H1 (cell line): ENCODE measurements around the gene CMIP. TPM values are rescaled to one million over a fixed set of nuclear protein-coding genes. Genes with fewer than 3 reads are reported as not detected.

Experiments
- CTCF ChIA-PET: fragments of 300-600 bp; sonication (Branson Sonifier 250); formaldehyde crosslinking; loops from one replicate; lab custom pipeline; 2021; ENCODE audit not compliant: partially characterized antibody; lab: Charles Lee
- POLR2A ChIA-PET: fragments of 300-600 bp; sonication (Branson Sonifier 250); formaldehyde crosslinking; loops from one replicate; lab custom pipeline; 2021; ENCODE audit warnings: inconsistent platforms; ENCODE audit not compliant: partially characterized antibody; lab: Charles Lee
- DNase-seq, 2 experiments: peaks; one replicate each; pipeline versions ENCODE4 v3.0.0 to v3.0.0-alpha.2; 2010 to 2022; ENCODE audit warnings: low spot score in 2 of 2, low read depth in 1 of 2, mixed read lengths in 1 of 2
- FAIRE-seq: peaks from 2 replicates; lab custom pipeline; 2011; peaks lifted over from hg19 to GRCh38; lab: Jason Lieb, UNC
- H2AFZ ChIP-seq: 2 replicates; pipeline ENCODE4 v1.8.1; 2012; ENCODE audit warnings: low read length, inconsistent platforms
- H2AK5ac ChIP-seq: 2 replicates; pipeline ENCODE4 v1.6.1; 2013; ENCODE audit warnings: low read depth, low read length
- H2BK120ac ChIP-seq: replicated peaks from 2 replicates; pipeline ENCODE3; 2013; ENCODE audit warnings: low read depth, low read length, inconsistent platforms
- H2BK12ac ChIP-seq: 2 replicates; pipeline ENCODE4 v1.6.1; 2013; ENCODE audit warnings: low read depth, low read length
- H2BK15ac ChIP-seq: 2 replicates; pipeline ENCODE4 v1.6.1; 2013; ENCODE audit warnings: low read length
- H2BK20ac ChIP-seq: 2 replicates; pipeline ENCODE4 v1.6.1; 2013; ENCODE audit warnings: low read length
- H2BK5ac ChIP-seq: 2 replicates; pipeline ENCODE4 v1.6.1; 2013; ENCODE audit warnings: low read depth, low read length
- H3K14ac ChIP-seq: 2 replicates; pipeline ENCODE4 v1.6.1; 2013; ENCODE audit warnings: inconsistent platforms; ENCODE audit not compliant: insufficient read length
- H3K18ac ChIP-seq: 2 replicates; pipeline ENCODE4 v1.6.1; 2013; ENCODE audit warnings: low read length; ENCODE audit errors: extremely low read depth
- H3K23ac ChIP-seq: 2 replicates; pipeline ENCODE4 v1.6.1; 2013; ENCODE audit warnings: inconsistent platforms; ENCODE audit not compliant: insufficient read length
- H3K23me2 ChIP-seq: 2 replicates; pipeline ENCODE4 v1.6.1; 2013; ENCODE audit warnings: low read depth, low read length
- H3K27ac ChIP-seq: 2 replicates; pipeline ENCODE4 v1.6.1; 2011; ENCODE audit warnings: low read depth, low read length, inconsistent platforms
- H3K27me3 ChIP-seq, 4 experiments: replicated peaks in 1 of 4; 1 replicate in 1 of 4; 2 replicates in 3 of 4; pipeline versions ENCODE4 v1.6.1 to v1.8.1; 2011 to 2013; ENCODE audit warnings: low read length in 3 of 4, mild to moderate bottlenecking in 3 of 4, inconsistent platforms in 2 of 4, mixed read lengths in 2 of 4, moderate library complexity in 1 of 4; ENCODE audit not compliant: control insufficient read depth in 3 of 4, insufficient read depth in 3 of 4; ENCODE audit errors: extremely low read depth in 1 of 4
- H3K36me3 ChIP-seq, 4 experiments: 2 replicates each; pipeline versions ENCODE4 v1.6.1 to v1.8.1; 2011 to 2013; ENCODE audit warnings: mild to moderate bottlenecking in 4 of 4, low read length in 3 of 4, moderate library complexity in 2 of 4, control low read depth in 1 of 4, inconsistent platforms in 1 of 4; ENCODE audit not compliant: insufficient read depth in 4 of 4, control insufficient read depth in 2 of 4
- H3K4ac ChIP-seq: replicated peaks from 2 replicates; pipeline ENCODE3; 2013; ENCODE audit warnings: low read length, low read depth, mixed read lengths, inconsistent platforms; ENCODE audit not compliant: insufficient read length
- H3K4me1 ChIP-seq, 4 experiments: replicated peaks in 1 of 4; 1 replicate in 1 of 4; 2 replicates in 3 of 4; pipeline versions ENCODE4 v1.6.1 to v1.8.1; 2011 to 2013; ENCODE audit warnings: low read length in 3 of 4, inconsistent platforms in 2 of 4, mixed read lengths in 1 of 4; ENCODE audit not compliant: insufficient read depth in 4 of 4, control insufficient read depth in 3 of 4
- H3K4me2 ChIP-seq, 2 experiments: 2 replicates each; pipeline versions ENCODE4 v1.6.1 to v1.8.1; 2011 to 2013; ENCODE audit warnings: low read depth in 2 of 2, low read length in 2 of 2, control low read depth in 1 of 2, inconsistent platforms in 1 of 2, mild to moderate bottlenecking in 1 of 2; ENCODE audit not compliant: insufficient read depth in 1 of 2
- H3K4me3 ChIP-seq, 4 experiments: fragments of 200-600, 300-600 bp in 1 of 4; sonication (generic), shearing (Covaris generic), sonication (Bioruptor Twin) in 1 of 4; 2 replicates each; pipeline versions ENCODE4 v1.5.1 to v1.8.1; 2011 to 2016; ENCODE audit warnings: low read length in 4 of 4, low read depth in 3 of 4, control low read depth in 2 of 4, inconsistent platforms in 2 of 4, mild to moderate bottlenecking in 2 of 4, mixed read lengths in 1 of 4, moderate library complexity in 1 of 4; ENCODE audit not compliant: insufficient read depth in 2 of 4; ENCODE audit errors: extremely low read depth in 1 of 4
- H3K56ac ChIP-seq: replicated peaks from 2 replicates; pipeline ENCODE3; 2013; ENCODE audit warnings: low read depth, mild to moderate bottlenecking, mixed read lengths, low read length, inconsistent platforms; ENCODE audit not compliant: insufficient read length
- H3K79me1 ChIP-seq: 2 replicates; pipeline ENCODE4 v1.6.1; 2013; ENCODE audit warnings: low read depth, low read length, control low read depth
- H3K79me2 ChIP-seq, 2 experiments: 2 replicates each; pipeline versions ENCODE4 v1.6.1 to v1.8.1; 2012 to 2013; ENCODE audit warnings: low read length in 2 of 2, mild to moderate bottlenecking in 2 of 2, inconsistent platforms in 1 of 2; ENCODE audit not compliant: insufficient read depth in 2 of 2, control insufficient read depth in 1 of 2
- H3K9ac ChIP-seq, 4 experiments: replicated peaks in 1 of 4; 1 replicate in 1 of 4; 2 replicates in 3 of 4; pipeline versions ENCODE4 v1.6.1 to v1.8.1; 2011 to 2013; ENCODE audit warnings: low read depth in 3 of 4, low read length in 3 of 4, control low read depth in 2 of 4, mild to moderate bottlenecking in 2 of 4, moderate library complexity in 2 of 4, inconsistent platforms in 1 of 4; ENCODE audit errors: extremely low read depth in 1 of 4
- H3K9me3 ChIP-seq, 2 experiments: 2 replicates each; pipeline versions ENCODE4 v1.6.1 to v1.8.1; 2012 to 2013; ENCODE audit warnings: mild to moderate bottlenecking in 2 of 2, moderate library complexity in 2 of 2, control low read depth in 1 of 2, inconsistent platforms in 1 of 2, low read depth in 1 of 2, low read length in 1 of 2, mixed read lengths in 1 of 2; ENCODE audit not compliant: insufficient read depth in 2 of 2
- H4K20me1 ChIP-seq, 2 experiments: replicated peaks in 1 of 2; 2 replicates each; pipeline versions ENCODE3 to v1.8.1; 2011 to 2013; ENCODE audit warnings: inconsistent platforms in 2 of 2, low read length in 2 of 2, mild to moderate bottlenecking in 1 of 2; ENCODE audit not compliant: insufficient read depth in 2 of 2, control insufficient read depth in 1 of 2
- H4K5ac ChIP-seq: 2 replicates; pipeline ENCODE4 v1.6.1; 2013; ENCODE audit warnings: low read length, low read depth, mixed read lengths, inconsistent platforms; ENCODE audit not compliant: insufficient read length
- H4K8ac ChIP-seq: 2 replicates; pipeline ENCODE4 v1.8.0; 2013; ENCODE audit warnings: mild to moderate bottlenecking, moderate library complexity, low read length, inconsistent platforms; ENCODE audit not compliant: insufficient read depth; ENCODE audit errors: extremely low read depth
- H4K91ac ChIP-seq: replicated peaks from 2 replicates; pipeline ENCODE3; 2013; ENCODE audit warnings: low read length, mixed read lengths, inconsistent platforms; ENCODE audit not compliant: insufficient read length
- CREB1 ChIP-seq: IDR thresholded peaks from 2 replicates; pipeline ENCODE4 v1.6.1; 2012; ENCODE audit warnings: inconsistent platforms
- EZH2 ChIP-seq: fragments of 200-600 bp; sonication (generic); IDR thresholded peaks from 2 replicates; pipeline ENCODE4 v1.7.1; 2012; ENCODE audit warnings: low read depth, mild to moderate bottlenecking, moderate library complexity, low read length, inconsistent platforms; ENCODE audit not compliant: severe bottlenecking
- GABPA ChIP-seq: IDR thresholded peaks from 2 replicates; pipeline ENCODE4 v1.6.1; 2011; ENCODE audit warnings: mild to moderate bottlenecking, low read length, moderate library complexity, borderline replicate concordance; ENCODE audit not compliant: insufficient read depth
- NANOG ChIP-seq: IDR thresholded peaks from 2 replicates; pipeline ENCODE4 v1.6.1; 2011; ENCODE audit warnings: low read length, low read depth, mild to moderate bottlenecking, inconsistent platforms; ENCODE audit not compliant: insufficient read depth, poor library complexity, severe bottlenecking
- POU5F1 ChIP-seq: IDR thresholded peaks from 2 replicates; pipeline ENCODE4 v1.6.1; 2011; ENCODE audit warnings: low read depth, mild to moderate bottlenecking, low read length, moderate library complexity
- SIN3A ChIP-seq, 2 experiments: IDR thresholded peaks in 1 of 2; conservative IDR thresholded peaks in 1 of 2; 2 replicates each; pipeline ENCODE4 v1.6.1; 2011 to 2012; ENCODE audit warnings: low read length in 2 of 2, improper control_type of control experiment in 1 of 2, low read depth in 1 of 2, mild to moderate bottlenecking in 1 of 2
- SRF ChIP-seq: IDR thresholded peaks from 2 replicates; pipeline ENCODE4 v1.6.1; 2011; ENCODE audit warnings: mild to moderate bottlenecking, low read depth, low read length, moderate library complexity
- TAF7 ChIP-seq: optimal IDR thresholded peaks from 2 replicates; pipeline ENCODE3; 2011; ENCODE audit warnings: low read depth, mild to moderate bottlenecking, inconsistent platforms, low read length, moderate library complexity, borderline replicate concordance
- TBP ChIP-seq: IDR thresholded peaks from 2 replicates; pipeline ENCODE4 v1.6.1; 2011; ENCODE audit warnings: low read depth, low read length, improper control_type of control experiment
- WGBS, 2 experiments: shearing (Covaris generic) in 1 of 2; methylation state at CpG; one replicate each; pipeline versions ENCODE4 v1.1.6 to v1.1.7; 2013 to 2015; ENCODE audit warnings: low lambda C conversion rate in 2 of 2, mixed read lengths in 2 of 2, inconsistent platforms in 1 of 2, low coverage in 1 of 2, missing lambda C conversion rate in 1 of 2; ENCODE audit not compliant: insufficient replicate concordance in 2 of 2, insufficient coverage in 1 of 2, insufficient read length in 1 of 2; ENCODE audit errors: extremely low coverage in 1 of 2, missing lambda C conversion rate in 1 of 2; 5-methylcytosine and 5-hydroxymethylcytosine counted together
- long read RNA-seq, 2 experiments: library from RNA in 1 of 2; library from capped mRNA in 1 of 2; stranded (forward); transcript quantifications; one replicate each; pipeline ENCODE4 v2.0.0, GENCODE V29; 2021; ENCODE audit warnings: inconsistent platforms in 1 of 2
- polyA minus RNA-seq, 3 experiments: library from RNA; depleted of rRNA, polyadenylated mRNA; stranded (reverse); fragments of >200 nt; gene quantifications; 1 replicate in 2 of 3; 2 replicates in 1 of 3; pipeline ENCODE4 v1.2.3, GENCODE V29; 2011
- polyA plus RNA-seq, 7 experiments: library from polyadenylated mRNA; depleted of rRNA in 3 of 7; stranded (reverse) in 5 of 7; unstranded in 2 of 7; fragments of >200 nt in 5 of 7; fragments of 200-250 nt in 2 of 7; gene quantifications; 1 replicate in 5 of 7; 2 replicates in 1 of 7; 4 replicates in 1 of 7; pipeline versions ENCODE4 v1.2.1 to v1.2.3, GENCODE V29; 2011 to 2013; ENCODE audit warnings: missing spikeins in 2 of 7, mixed read lengths in 2 of 7
- total RNA-seq: library from RNA; stranded (reverse); fragmentation: NEBNext Ultra II Directional; extraction: Animal tissue kit (Norgen Biotek cat#: 25700); gene quantifications from 2 replicates; pipeline ENCODE4 v1.2.1, GENCODE V29; 2021

Gene CMIP
- total RNA-seq (53.2 and 62.0 TPM in 2 replicates), polyA plus RNA-seq (2011; rRNA removed) (7.9 and 21.2 TPM in 2 replicates), polyA minus RNA-seq (2011; rRNA and poly(A)+ RNA removed) (20.8 and 26.6 TPM in 2 replicates)
- polyA plus RNA-seq (2011; cell fraction: cytosol; rRNA removed) = 7.9 TPM
- polyA plus RNA-seq (2011; cell fraction: nucleus; rRNA removed) = 27.3 TPM
- 44.6 to 50.3 TPM (median 45.5 TPM) in 4 replicates for polyA plus RNA-seq (2012, experiment 1 of 2)
- 28.6 TPM for polyA plus RNA-seq (2012, experiment 2 of 2)
- polyA plus RNA-seq (2013, experiment 1 of 2) = 36.4 TPM
- 34.4 TPM for polyA plus RNA-seq (2013, experiment 2 of 2)
- polyA minus RNA-seq (2011; cell fraction: cytosol; rRNA and poly(A)+ RNA removed) = 35.2 TPM
- polyA minus RNA-seq (2011; cell fraction: nucleus; rRNA and poly(A)+ RNA removed) = 37.7 TPM
- long read RNA-seq, experiment 1, full-length matches to known transcripts = 1 of 31 reads
- long read RNA-seq, experiment 1, partial matches to known transcripts = 29 of 31 reads
- long read RNA-seq, experiment 1, other reads (novel, unspliced or antisense) = 1 of 31 reads
- long read RNA-seq, experiment 2, partial matches to known transcripts = 0 of 4 reads
- long read RNA-seq, experiment 2, other reads (novel, unspliced or antisense) = 4 of 4 reads

- ChIA-PET POLR2A (interaction anchor here (1.6 to 1.8 kb wide), 2 partner anchors 14 to 285 kb away, joined by 3 to 4 read pairs; no protein-coding TSS in a partner anchor), CTCF (no interaction called here)
- Histone ChIP-seq H3K23me2 (peaks cover 13% of the 10 kb centered on the region; the same call in 1 of the 2 replicates), H3K79me2 (peaks cover 24 to 45% of the 10 kb centered on the region in 2 experiments), H3K14ac (no peak within 1 kb of the TSS), H3K27ac (no peak within 1 kb of the TSS), H3K23ac (no peak within 1 kb of the TSS), H3K56ac (no peak within 1 kb of the TSS), H4K20me1 (peaks cover 14 to 21% of the 10 kb centered on the region in 2 experiments), H2BK15ac (no peak within 1 kb of the TSS), H3K4me2 (peak within 1 kb of the TSS; percentile 85 to 98), H2BK20ac (no peak within 1 kb of the TSS), H3K4ac (no peak within 1 kb of the TSS), H3K36me3 (no peaks in the 10 kb centered on the region), H4K91ac (peak within 1 kb of the TSS; percentile 67), H3K4me1 (peaks cover 3 to 33% (median 19%) of the 10 kb centered on the region in 4 experiments), H2BK120ac (no peak within 1 kb of the TSS), H2BK12ac (peak within 1 kb of the TSS; percentile 84), H4K5ac (peak within 1 kb of the TSS; percentile 18), H3K27me3 (peaks cover 0 to 3% (median 1%) of the 10 kb centered on the region in 4 experiments; a peak in 3 of 7 replicates), H3K9ac (peak within 1 kb of the TSS; percentile 68 to 85 (median 76); a peak in 6 of 7 replicates), H2AFZ (no peak within 1 kb of the TSS), H3K79me1 (peaks cover 17% of the 10 kb centered on the region), H4K8ac (peak within 1 kb of the TSS; percentile 91), H2BK5ac (peak within 1 kb of the TSS; percentile 52; the same call in 1 of the 2 replicates), H3K4me3 (peak within 1 kb of the TSS; percentile 46 to 79 (median 78)), H3K9me3 (no peaks in the 10 kb centered on the region), H3K18ac (peak within 1 kb of the TSS; percentile 82), H2AK5ac (peak within 1 kb of the TSS; percentile 89; the same call in 1 of the 2 replicates)
- DNase-seq (peak; percentile 34 to 90), FAIRE-seq (no peak)
- no CpG with 5 or more reads among the region's 114 CpGs for WGBS, 2 experiments
- TF ChIP-seq CREB1 (peak; percentile 61), SIN3A (conservative IDR thresholded peaks at IDR 0.05 in 1 of 2, IDR thresholded peaks at IDR 0.05 in 1 of 2; ENCODE audit: low read depth in 1 of 2, low read length in 2 of 2) (no peak), EZH2 (no peak), POU5F1 (no peak), SRF (no peak), TBP (0 out of 2 replicates have a peak, but pooled peaks have one; percentile 37), NANOG (no peak), TAF7 (peak; percentile 21), GABPA (no peak)
Observed at GRCh38 chr16:81444448-81445121, at the start of gene CMIP. Gene CMIP, plus strand, starts transcription at chr16:81444808.
